ENCODE data around the gene CEP350. TPM values are rescaled to one million over a fixed set of nuclear protein-coding genes. Genes with fewer than 3 reads are reported as not detected.
"Not testable (repeated sequence)": the region's sequence is repeated elsewhere in the genome, so short reads cannot be mapped to it uniquely, and the experiment has no call there.

CEP350 gene
- total RNA-seq, 2 donors from 2014 or later: 70.0 to 72.6 TPM

- Mint-ChIP-seq H3K27ac (no peak overlapping the region), H3K4me3 (no peak overlapping the region), H3K36me3 (peaks cover 23% of the 10 kb centered on the region), H3K27me3 (no peaks in the 10 kb centered on the region), H3K9me3 (no peaks in the 10 kb centered on the region), H3K4me1 (ENCODE audit: low read depth in 2 of 2) (peaks cover 12 to 14% of the 10 kb centered on the region in 2 donors)
- DNase-seq (ENCODE audit: low spot score) (no peak), ATAC-seq (no peak)
These were observed 158.5 kb downstream of the CEP350 start for GRCh38 chr1:180112984-180113647.

GRCh38 chr1:180114396-180114945, 159.9 kb downstream of the CEP350 start:
- no peak for ATAC-seq
- Mint-ChIP-seq H3K27me3 (no peaks in the 10 kb centered on the region), H3K36me3 (peaks cover 23% of the 10 kb centered on the region)

GRCh38 chr1:180116964-180117763, 162.6 kb downstream of the CEP350 start:
- Mint-ChIP-seq H3K36me3 (peaks cover 11% of the 10 kb centered on the region), H3K4me3 (no peak overlapping the region), H3K9me3 (no peaks in the 10 kb centered on the region), H3K27ac (no peak overlapping the region), H3K27me3 (no peaks in the 10 kb centered on the region), H3K4me1 (ENCODE audit: low read depth in 2 of 2) (peaks cover 6 to 7% of the 10 kb centered on the region in 2 donors)
- DNase-seq (ENCODE audit: low spot score): no peak
- no peak for ATAC-seq

More at GRCh38 chr1:180114396-180114945, 159.9 kb downstream of the CEP350 start:
- DNase-seq (ENCODE audit: low spot score): no peak
- peaks cover 12 to 14% of the 10 kb centered on the region in 2 donors for H3K4me1 Mint-ChIP-seq (ENCODE audit: low read depth in 2 of 2)
- H3K9me3 Mint-ChIP-seq: no peaks in the 10 kb centered on the region
- H3K4me3 Mint-ChIP-seq: no peak overlapping the region
- H3K27ac Mint-ChIP-seq: no peak overlapping the region

DNA sequence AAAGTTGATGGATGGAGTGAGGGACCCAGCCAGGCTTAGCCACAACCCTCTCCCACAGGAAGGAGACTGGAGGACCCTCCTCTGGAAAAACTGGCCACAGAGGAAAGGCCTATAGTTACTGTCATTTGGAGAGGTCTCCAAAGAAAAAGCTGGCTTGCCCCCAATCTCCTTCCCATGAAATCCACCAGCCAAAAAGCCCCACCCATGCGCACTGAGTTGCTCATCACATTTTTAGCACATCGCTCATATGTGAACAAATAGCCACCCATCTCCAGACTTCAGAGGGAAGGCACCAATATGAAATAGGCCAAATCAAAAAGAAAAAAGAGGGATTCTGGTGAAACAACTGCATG, 163.1 kb downstream of the CEP350 start:
- H3K9me3 Mint-ChIP-seq: no peaks in the 10 kb centered on the region
- DNase-seq (ENCODE audit: low spot score): no peak
- H3K27ac Mint-ChIP-seq: no peak overlapping the region
- H3K4me3 Mint-ChIP-seq: no peak overlapping the region
- no peaks in the 10 kb centered on the region for H3K27me3 Mint-ChIP-seq
- no peak for ATAC-seq
- peaks cover 7% of the 10 kb centered on the region for H3K36me3 Mint-ChIP-seq
- peaks cover 2% of the 10 kb centered on the region in 2 donors for H3K4me1 Mint-ChIP-seq (ENCODE audit: low read depth in 2 of 2)

DNA sequence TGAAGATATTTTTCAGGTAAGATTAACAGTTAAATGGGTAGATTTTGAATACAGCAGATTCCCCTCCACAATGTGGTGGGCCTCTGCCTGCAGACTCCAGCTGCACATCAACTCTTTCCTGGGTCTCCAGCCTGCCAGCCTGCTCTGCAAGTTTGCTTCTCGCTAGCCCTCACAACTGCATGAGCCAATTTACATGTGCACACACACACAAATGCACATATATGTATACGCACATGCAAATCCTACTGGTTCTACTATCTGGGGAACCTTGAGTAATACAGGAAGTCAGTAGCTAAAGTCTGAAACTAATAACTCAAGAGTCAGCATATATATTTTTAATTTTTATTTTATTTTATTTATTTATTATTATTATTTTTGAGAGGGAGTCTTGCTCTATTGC, 165.2 kb downstream of the CEP350 start:
- no peak overlapping the region for H3K4me3 Mint-ChIP-seq
- H3K36me3 Mint-ChIP-seq: no peaks in the 10 kb centered on the region
- ATAC-seq (no peak), DNase-seq (ENCODE audit: low spot score) (no peak)
- no peaks in the 10 kb centered on the region for H3K4me1 Mint-ChIP-seq (ENCODE audit: low read depth in 2 of 2)
- H3K27ac Mint-ChIP-seq: no peak overlapping the region
- H3K27me3 Mint-ChIP-seq: no peaks in the 10 kb centered on the region
- H3K9me3 Mint-ChIP-seq: no peaks in the 10 kb centered on the region

DNA sequence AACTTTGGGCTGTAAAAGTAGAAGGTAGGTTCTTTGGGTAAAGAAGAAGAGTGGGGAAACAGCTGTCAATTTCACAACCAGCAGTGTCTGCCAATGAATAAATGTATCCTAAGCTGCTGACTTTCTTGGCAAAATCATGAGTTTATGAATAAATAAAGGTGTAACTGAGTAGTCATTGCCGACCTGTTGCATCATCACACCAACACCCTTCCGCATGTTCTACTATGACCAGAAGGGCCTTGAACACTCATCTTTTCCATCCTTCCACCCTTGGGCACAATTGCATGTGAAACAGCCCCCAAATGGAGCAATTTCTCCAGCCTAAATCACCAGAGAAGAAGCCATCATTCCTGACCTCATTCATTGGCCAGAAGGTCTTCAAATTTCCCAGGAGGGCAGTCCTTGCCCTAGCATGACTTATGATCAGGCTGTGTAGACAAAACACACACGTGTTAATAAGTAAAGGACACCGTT, 168.9 kb downstream of the CEP350 start:
- Mint-ChIP-seq H3K4me1 (ENCODE audit: low read depth in 2 of 2) (no peaks in the 10 kb centered on the region), H3K36me3 (no peaks in the 10 kb centered on the region), H3K27ac (no peak overlapping the region), H3K4me3 (no peak overlapping the region), H3K27me3 (no peaks in the 10 kb centered on the region), H3K9me3 (no peaks in the 10 kb centered on the region)
- no peak for DNase-seq (ENCODE audit: low spot score)
- ATAC-seq: no peak

DNA sequence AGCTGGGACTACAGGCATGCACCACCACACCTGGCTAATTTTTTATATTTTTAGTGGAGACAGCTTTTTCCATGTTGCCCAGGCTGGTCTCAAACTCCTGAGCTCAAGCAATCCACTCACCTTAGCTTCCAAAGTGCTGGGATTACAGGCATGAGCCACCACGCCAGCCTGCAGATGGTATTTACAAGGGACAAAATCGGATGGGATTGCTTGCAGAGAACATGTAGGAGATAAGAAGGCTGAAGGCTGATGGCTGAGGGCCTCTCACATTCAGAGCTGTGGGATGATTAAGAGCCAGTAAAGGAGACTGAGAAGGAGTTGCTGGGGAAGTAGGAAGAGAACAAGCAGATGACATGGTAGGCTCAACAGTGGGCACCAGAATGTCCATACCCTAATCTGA, 176.0 kb downstream of the CEP350 start:
- no peak for ATAC-seq
- Mint-ChIP-seq H3K9me3 (no peaks in the 10 kb centered on the region), H3K36me3 (no peaks in the 10 kb centered on the region), H3K27ac (peak overlapping the region in 1 of 2 donors; percentile 61), H3K4me3 (peak overlapping the region; percentile 2), H3K4me1 (ENCODE audit: low read depth in 2 of 2) (peaks cover 11 to 13% of the 10 kb centered on the region in 2 donors), H3K27me3 (peaks cover 10 to 23% of the 10 kb centered on the region in 2 donors)
- no peak for DNase-seq (ENCODE audit: low spot score)

- H3K4me3 Mint-ChIP-seq: peak overlapping the region; percentile 65
- ATAC-seq: peak; percentile 90 to 91
- peaks cover 15 to 32% of the 10 kb centered on the region in 2 donors for H3K27me3 Mint-ChIP-seq
- peak; percentile 67 for DNase-seq (ENCODE audit: low spot score)
- H3K4me1 Mint-ChIP-seq (ENCODE audit: low read depth in 2 of 2): peaks cover 11 to 13% of the 10 kb centered on the region in 2 donors
- H3K36me3 Mint-ChIP-seq: no peaks in the 10 kb centered on the region
- no peaks in the 10 kb centered on the region for H3K9me3 Mint-ChIP-seq
- H3K27ac Mint-ChIP-seq: peak overlapping the region; percentile 61 to 77
These were observed 176.9 kb downstream of the CEP350 start for GRCh38 chr1:180131510-180131909.

DNA sequence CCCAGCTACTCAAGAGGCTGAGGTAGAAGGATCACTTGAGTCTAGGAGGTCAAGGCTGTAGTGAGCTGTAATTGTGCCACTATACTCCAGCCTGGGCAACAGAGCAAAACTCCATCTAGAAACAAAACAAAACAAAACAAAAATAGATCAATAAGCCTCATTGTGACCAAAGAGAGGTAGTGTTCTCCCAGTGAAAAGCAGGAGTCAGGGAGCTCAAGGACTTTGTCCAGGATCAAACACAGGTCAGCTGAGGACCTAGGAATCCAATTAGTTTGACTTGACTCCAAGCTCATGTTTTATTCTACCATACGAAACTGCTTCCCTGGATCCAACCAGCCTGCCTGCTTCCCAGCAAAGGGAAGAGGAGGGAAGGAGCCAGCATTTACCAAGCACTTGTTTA, 178.6 kb downstream of the CEP350 start:
- peaks cover 21 to 38% of the 10 kb centered on the region in 2 donors for H3K27me3 Mint-ChIP-seq
- H3K4me1 Mint-ChIP-seq (ENCODE audit: low read depth in 2 of 2): peaks cover 11 to 13% of the 10 kb centered on the region in 2 donors
- no peaks in the 10 kb centered on the region for H3K9me3 Mint-ChIP-seq
- no peak overlapping the region for H3K4me3 Mint-ChIP-seq
- H3K27ac Mint-ChIP-seq: no peak overlapping the region
- DNase-seq (ENCODE audit: low spot score) (no peak), ATAC-seq (no peak)
- no peaks in the 10 kb centered on the region for H3K36me3 Mint-ChIP-seq

DNA sequence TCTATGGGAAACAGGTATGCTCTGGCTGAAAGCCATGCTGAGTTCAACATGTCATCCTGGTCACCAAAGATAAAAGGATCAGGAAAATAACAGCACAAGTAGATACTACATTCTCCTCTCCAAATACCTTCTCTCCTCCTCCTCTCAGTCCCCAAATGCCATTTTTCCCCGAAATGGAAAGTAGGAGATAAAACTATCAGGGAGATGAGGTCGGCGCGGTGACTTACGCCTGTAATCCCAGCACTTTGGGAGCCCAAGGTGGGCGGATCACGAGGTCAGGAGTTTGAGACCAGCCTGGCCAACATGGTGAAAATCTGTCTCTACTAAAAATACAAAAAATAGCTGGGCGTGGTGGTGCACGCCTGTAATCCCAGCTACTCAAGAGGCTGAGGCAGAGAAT, 179.1 kb downstream of the CEP350 start:
- Mint-ChIP-seq H3K27me3 (peaks cover 23 to 38% of the 10 kb centered on the region in 2 donors), H3K4me1 (ENCODE audit: low read depth in 2 of 2) (peaks cover 11 to 13% of the 10 kb centered on the region in 2 donors)
- H3K36me3 Mint-ChIP-seq; H3K4me3 Mint-ChIP-seq; DNase-seq (ENCODE audit: low spot score); ATAC-seq; H3K27ac Mint-ChIP-seq; H3K9me3 Mint-ChIP-seq: not testable (repeated sequence)

- H3K27me3 Mint-ChIP-seq: peaks cover 23 to 45% of the 10 kb centered on the region in 2 donors
These were observed 180.9 kb downstream of the CEP350 start for GRCh38 chr1:180135535-180135934.

DNA sequence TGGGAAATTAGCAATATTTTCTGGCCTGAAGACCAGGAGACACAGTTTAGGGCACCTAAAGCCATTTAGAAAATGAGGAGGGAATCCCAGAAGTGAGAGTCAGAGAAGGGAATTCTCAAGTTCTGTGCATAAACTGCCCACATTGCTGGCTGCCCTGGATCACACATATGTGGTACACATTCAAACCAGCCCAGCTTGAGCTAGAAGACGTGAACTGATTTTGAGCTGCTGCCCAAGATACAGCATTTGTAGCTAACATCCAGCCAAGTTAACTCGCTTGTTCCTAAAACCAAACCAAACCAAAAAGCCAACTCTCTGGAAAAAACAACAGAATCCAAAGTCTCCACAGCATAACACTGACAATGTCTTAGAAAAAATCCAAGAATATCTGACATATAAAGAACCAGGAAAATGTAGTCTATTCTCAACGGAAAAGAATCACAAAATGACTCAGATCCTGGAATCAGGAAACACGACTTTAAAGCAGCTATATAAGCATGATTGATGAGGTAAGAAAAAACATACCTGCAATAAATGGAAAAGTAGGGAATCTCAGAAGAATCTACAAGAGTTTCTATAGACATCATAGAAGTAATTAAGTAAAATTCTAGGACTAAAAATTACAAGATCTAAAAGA, 181.8 kb downstream of the CEP350 start:
- H3K9me3 Mint-ChIP-seq: no peaks in the 10 kb centered on the region
- DNase-seq (ENCODE audit: low spot score): no peak
- no peak for ATAC-seq
- H3K4me3 Mint-ChIP-seq: no peak overlapping the region
- H3K4me1 Mint-ChIP-seq (ENCODE audit: low read depth in 2 of 2): peaks cover 6% of the 10 kb centered on the region in 2 donors
- H3K27ac Mint-ChIP-seq: no peak overlapping the region
- no peaks in the 10 kb centered on the region for H3K36me3 Mint-ChIP-seq
- peaks cover 23 to 43% of the 10 kb centered on the region in 2 donors for H3K27me3 Mint-ChIP-seq

More at GRCh38 chr1:180135535-180135934, 180.9 kb downstream of the CEP350 start:
- Mint-ChIP-seq H3K4me1 (ENCODE audit: low read depth in 2 of 2) (peaks cover 11 to 12% of the 10 kb centered on the region in 2 donors), H3K27ac (no peak overlapping the region), H3K36me3 (no peaks in the 10 kb centered on the region), H3K4me3 (no peak overlapping the region), H3K9me3 (no peaks in the 10 kb centered on the region)
- ATAC-seq (no peak), DNase-seq (ENCODE audit: low spot score) (no peak)

DNA sequence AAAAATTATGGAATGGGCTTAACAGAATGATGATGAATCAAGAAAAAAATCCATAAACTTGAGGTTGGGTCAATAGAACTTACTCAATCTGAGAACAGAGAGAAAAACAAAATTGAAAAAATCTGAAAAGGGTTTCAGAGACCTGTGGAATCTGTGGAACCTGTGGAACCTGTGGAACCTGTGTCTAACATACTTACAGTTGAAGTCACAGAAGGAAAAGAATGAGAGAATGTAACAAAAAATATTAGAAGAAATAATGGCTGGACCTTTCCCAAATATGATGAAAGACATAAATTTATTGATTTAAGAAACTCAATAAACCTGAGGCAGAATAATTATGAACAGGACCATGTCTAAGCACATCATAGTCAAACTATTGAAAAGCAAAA, 182.4 kb downstream of the CEP350 start:
- Mint-ChIP-seq H3K27ac (no peak overlapping the region), H3K9me3 (no peaks in the 10 kb centered on the region), H3K4me1 (ENCODE audit: low read depth in 2 of 2) (peaks cover under 1% of the 10 kb centered on the region in 2 donors), H3K4me3 (no peak overlapping the region), H3K27me3 (peaks cover 18 to 37% of the 10 kb centered on the region in 2 donors), H3K36me3 (no peaks in the 10 kb centered on the region)
- no peak for ATAC-seq
- DNase-seq (ENCODE audit: low spot score): no peak
